Mesenteric fat pad (tissue), 1 donor: ENCODE results near the gene HES5. TPM values are rescaled to one million over a fixed set of nuclear protein-coding genes. Genes with fewer than 3 reads are reported as not detected.

Experiments
- DNase-seq: peaks from one replicate; pipeline ENCODE4 v3.0.0-alpha.2; 2020; ENCODE audit warnings: low spot score
- total RNA-seq: library from RNA; stranded (reverse); fragmentation: NEBNext Ultra II Directional; extraction: Animal tissue kit (Norgen Biotek cat#: 25700); gene quantifications from one replicate; pipeline ENCODE4 v1.2.1, GENCODE V29; 2021
- donor health status: DM: yes; HTN: yes; CAD: no.

Gene HES5
- total RNA-seq, 1 donor from 2014 or later, result 0.58 TPM

GRCh38 chr1:2516124-2516523 lies 13.9 kb downstream of the HES5 start:
- no peak for DNase-seq

DNA sequence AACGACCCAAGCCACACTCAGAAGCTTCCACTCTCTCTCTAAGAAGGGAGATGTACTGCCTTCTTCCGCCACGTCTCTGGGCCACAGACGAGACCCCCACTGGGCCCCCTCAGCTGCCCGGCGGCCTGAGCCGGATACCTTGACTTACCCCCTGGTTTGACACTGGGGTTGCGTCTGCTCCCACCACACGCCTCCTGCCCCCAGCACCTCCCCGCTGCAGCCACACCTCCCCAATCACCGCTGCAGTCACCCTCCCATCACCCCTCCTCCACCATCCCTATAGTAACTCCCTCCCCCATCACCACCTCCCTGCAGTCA lies 14.3 kb downstream of the HES5 start:
- DNase-seq, result no peak

- no peak for DNase-seq
These were observed 14.9 kb downstream of the HES5 start for GRCh38 chr1:2514863-2515762.

DNA sequence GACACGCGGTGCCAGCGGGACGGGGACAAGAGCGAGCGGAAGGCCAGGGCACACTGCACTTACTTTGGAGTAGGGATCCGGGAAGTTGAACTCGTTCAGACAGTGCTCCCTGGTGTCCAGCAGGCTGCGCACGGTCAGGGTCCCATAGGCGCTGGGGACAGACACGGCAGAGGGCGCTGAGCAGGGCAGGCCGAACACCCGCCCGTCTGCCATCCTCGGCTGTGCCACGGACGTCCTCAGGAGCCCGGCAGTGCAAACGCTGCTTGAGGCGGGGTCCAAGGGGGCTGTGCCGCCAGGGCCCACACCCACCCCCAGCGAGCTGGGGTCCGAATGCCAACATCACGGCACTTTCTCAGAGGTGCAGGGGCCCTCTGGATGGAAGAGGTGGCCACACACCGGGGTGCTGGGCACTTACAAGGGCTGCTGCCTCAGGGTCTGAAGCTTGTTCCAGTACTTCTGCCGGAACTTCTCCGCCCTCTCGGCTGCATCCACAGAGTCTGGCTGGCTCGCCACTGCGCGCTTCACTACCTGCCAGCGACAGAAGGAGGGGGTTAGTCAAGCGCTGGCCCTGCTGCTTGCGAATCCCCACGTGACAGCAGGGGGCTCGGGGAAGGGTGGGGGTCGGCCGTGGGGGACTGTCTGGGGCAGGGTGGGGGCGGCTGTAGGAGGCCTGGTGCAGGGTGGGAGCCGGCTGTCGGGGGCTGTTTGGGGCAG lies 16.0 kb downstream of the HES5 start:
- no peak for DNase-seq

DNA sequence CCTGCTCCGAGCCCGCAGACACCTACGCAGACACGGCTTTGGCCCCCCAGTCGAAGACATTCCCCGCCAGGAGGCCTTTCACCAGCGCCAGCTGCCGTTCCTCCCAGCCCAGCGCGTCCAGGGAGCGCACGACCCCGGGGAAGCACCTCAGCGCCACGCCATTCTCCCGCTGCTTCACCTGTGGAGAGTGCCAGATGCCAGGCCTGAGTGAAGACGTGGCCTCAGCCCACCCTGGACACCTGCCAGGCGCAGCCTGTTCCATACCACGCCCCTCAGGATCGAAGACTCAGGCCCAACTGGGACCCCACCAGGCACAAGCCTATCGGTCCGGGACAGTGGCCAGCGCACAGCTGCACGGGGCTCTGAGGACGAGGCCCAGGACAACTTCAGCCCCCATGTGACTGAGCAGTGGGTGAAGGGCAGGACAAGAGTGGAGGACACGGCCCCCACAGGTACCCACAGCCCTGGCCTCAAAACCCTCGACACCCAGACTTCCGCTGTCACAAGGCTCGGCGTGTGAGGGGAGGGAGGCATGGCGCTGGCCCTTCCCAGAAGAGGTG lies 17.1 kb downstream of the HES5 start:
- DNase-seq, result no peak

- no peak for DNase-seq
These were observed 19.5 kb downstream of the HES5 start for GRCh38 chr1:2510366-2511155.

- DNase-seq, result no peak
These were observed 20.5 kb downstream of the HES5 start for GRCh38 chr1:2509589-2509988.

- no peak for DNase-seq
These were observed 21.3 kb downstream of the HES5 start for GRCh38 chr1:2508751-2509150.

- no peak for DNase-seq
These were observed 21.9 kb downstream of the HES5 start for GRCh38 chr1:2508180-2508579.

DNA sequence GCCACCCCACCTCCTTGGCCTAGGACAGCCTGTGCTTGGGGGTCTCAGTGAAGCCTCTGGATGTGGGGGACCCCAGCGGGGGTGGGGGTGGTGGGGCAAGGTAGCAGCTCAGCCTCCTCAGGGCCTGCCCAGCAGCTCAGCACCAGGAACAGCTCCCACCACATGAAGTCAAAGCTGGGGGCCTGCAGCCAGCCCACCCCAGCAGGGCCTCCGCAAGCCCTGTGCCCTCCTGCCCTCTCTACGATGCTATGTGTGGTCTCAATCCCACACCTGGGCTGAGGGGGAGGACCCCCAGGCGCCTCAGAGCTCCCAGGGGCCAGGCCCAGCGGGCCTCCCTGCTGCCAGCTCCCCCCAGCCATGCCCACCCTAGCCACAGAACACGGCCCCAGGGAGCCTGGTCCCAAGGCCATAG lies 22.3 kb downstream of the HES5 start:
- no peak for DNase-seq

- no peak for DNase-seq
These were observed 23.0 kb downstream of the HES5 start for GRCh38 chr1:2506901-2507565.

DNA sequence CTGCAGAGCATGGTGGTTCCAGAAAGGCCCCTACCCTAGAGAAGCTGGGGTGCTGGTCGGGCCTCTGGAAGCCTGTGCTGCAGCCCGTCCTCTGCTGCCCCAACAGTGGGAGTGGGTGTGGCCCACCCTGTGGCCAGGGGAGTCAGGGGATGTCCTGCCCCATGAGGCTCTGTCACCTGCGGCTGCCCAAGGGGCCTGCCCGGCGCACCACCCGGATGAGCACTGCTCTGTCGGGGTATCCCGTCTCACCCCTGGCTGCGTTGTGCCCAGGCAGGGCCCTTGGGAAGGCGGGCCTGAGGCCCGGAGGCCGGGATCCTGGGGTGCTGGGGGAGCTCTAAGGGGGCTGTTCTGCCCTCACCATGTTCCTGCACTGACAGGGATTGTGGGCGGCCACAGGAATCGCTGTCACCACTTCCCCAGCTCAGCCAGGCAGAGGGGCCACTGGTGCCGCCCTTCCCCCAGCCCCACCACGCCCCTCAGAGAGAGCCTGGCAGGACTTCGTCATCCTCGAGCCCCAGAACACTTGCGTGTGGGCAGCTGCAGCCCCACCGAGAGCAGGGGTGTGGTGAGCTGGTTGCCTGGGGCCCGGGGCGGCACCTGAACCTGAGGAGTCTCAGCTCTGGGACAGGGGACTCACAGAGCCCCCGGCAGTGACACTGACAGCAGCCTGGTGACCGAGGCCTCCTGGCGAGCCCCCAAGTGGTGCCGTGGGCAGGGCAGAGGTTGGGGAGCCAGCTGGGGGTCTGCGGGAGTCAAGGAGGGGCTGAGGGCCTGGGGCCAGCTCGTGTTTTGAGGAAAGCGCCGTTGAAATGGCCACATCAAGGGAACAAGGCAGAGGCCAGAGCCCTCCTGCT lies 23.8 kb downstream of the HES5 start:
- DNase-seq, result no peak

DNA sequence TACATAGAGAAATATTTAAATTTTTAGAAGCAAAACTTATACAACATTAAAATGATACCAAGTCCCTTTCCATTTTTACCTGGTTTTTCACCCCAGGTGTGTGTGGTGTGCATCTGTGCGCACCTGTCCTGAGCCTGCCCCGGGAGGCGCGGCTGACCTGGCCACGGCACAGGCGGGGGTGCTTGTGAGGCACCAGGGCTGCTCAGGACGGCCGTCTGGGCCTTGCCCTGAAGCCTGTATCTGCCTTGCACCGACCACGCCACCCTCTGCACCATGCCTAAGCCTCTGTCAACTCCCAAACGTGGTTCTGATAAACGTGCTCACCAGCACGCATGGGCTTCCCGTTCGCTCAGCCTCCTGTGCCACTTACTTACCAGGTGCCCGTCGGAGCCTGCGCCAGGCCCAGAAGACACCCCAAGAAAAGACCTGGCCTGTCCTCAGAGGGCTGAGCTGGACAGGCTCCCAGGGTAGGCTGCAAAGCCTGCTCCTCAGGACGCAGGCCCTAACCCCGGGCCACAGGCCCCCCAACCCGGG lies 24.5 kb downstream of the HES5 start:
- DNase-seq, result no peak

DNA sequence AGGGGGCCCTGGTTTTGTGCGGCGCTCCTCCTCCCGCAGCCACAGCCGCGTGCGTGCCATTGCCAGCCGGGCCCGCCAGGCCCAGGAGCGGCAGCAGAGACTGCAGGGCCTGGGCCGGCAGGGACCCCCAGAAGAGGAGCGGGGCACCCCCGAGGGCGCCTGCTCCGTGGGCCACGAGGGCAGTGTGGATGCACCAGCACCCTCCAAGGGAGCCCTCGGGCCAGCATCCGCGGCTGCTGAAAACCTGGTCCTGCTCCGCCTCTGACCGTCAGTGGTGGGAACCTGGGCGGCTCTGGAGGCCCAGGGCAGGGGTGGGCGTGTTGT lies 25.2 kb downstream of the HES5 start:
- no peak for DNase-seq

GRCh38 chr1:2504225-2504948 lies 25.7 kb downstream of the HES5 start:
- no peak for DNase-seq

DNA sequence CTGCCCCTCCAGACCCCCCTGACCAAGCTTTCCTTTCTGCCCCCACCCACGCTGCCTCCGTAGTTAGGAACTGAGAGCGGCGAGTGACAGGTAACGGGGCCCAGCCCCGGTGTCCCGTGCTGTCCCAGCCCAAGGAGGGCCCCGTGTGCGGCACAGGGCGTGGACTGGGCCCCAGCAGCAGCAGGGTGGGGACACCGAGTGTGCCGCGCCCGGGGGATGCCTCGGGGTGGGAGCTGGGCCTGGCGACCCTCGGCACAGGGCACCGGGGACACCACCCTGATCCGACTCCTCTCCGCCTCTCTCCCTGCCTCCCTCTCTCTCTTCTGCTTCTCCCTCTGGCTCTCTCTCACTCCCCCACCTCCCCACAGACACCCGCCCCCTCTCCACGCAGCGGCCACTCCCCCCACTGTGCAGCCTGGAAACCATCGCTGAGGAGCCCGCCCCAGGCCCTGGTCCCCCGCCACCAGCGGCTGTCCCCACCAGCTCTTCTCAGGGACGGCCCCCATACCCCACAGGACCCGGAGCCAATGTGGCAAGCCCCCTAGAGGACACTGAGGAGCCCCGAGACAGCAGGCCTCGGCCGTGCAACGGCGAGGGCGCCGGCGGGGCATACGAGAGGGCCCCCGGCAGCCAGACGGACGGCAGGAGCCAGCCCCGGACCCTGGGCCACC lies 26.4 kb downstream of the HES5 start:
- DNase-seq, result no peak

DNA sequence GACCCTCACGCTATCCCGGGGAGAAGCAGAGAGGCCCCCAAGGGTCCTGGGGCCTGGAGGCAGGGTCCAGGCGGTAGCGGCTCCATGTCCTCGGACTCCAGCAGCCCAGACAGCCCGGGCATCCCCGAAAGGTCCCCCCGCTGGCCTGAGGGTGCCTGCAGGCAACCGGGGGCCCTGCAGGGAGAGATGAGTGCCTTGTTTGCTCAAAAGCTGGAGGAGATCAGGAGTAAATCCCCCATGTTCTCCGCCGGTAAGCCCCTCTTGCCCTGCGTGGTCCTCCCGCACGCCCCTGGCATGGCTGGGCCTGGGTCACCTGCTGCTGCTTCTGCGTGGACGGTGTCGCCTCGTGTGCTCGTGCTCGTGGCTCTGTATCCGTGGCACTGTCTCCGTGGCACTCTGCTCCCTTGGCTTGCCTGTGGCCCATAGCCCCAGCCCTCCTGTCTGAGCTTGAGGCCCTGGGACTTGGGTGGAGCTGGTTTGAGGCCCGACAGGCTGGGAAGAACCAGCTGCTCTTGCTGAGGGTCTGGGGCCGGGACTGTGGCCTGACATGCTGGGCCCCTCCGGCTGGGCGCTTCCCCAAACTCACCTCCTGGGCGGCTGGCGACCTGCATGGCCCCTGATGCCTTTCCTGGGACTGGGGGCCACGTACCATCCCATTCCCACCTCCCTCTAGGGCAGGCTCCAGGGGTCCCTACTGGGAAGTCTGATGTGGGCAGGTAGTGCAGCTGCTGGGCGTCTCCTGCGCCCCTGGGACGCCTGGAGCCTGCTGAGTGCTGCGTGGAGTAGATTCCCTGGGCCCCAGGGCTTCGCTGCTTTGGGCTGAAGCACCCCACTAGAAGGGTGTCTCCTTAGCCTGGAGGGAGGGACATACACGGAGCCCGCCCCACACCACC lies 27.2 kb downstream of the HES5 start:
- no peak for DNase-seq

GRCh38 chr1:2502210-2502609 lies 27.9 kb downstream of the HES5 start:
- DNase-seq, result no peak
